GM12892 (cell line): ENCODE data around the gene TTC17. TPM values are rescaled to one million over a fixed set of nuclear protein-coding genes. Genes with fewer than 3 reads are reported as not detected.
"Not testable (repeated sequence)": the region's sequence is repeated elsewhere in the genome, so short reads cannot be mapped to it uniquely, and the experiment has no call there.

ENCODE experiments used
- DNase-seq: peaks from one replicate; pipeline ENCODE4 v3.0.0; 2011; ENCODE audit not compliant: insufficient read length
- FAIRE-seq: peaks from 2 replicates; lab custom pipeline; 2011; peaks lifted over from hg19 to GRCh38; lab: Jason Lieb, UNC
- POLR2A ChIP-seq: IDR thresholded peaks from 2 replicates; pipeline ENCODE4 v1.6.1; 2011; ENCODE audit warnings: low read depth, low read length, control low read depth
- POLR2AphosphoS5 ChIP-seq: IDR thresholded peaks from 2 replicates; pipeline ENCODE4 v1.6.1; 2011; ENCODE audit warnings: low read depth, low read length, control low read depth
- TAF1 ChIP-seq: IDR thresholded peaks from 2 replicates; pipeline ENCODE4 v1.6.1; 2011; ENCODE audit warnings: low read depth, mild to moderate bottlenecking, control low read depth, low read length, borderline replicate concordance
- polyA plus RNA-seq: library from polyadenylated mRNA; unstranded; fragments of >200 nt; gene quantifications from one replicate; pipeline ENCODE4 v1.2.1, GENCODE V29; 2012; ENCODE audit warnings: missing spikeins, inconsistent platforms; ENCODE audit not compliant: missing spikeins

Gene TTC17, protein sequence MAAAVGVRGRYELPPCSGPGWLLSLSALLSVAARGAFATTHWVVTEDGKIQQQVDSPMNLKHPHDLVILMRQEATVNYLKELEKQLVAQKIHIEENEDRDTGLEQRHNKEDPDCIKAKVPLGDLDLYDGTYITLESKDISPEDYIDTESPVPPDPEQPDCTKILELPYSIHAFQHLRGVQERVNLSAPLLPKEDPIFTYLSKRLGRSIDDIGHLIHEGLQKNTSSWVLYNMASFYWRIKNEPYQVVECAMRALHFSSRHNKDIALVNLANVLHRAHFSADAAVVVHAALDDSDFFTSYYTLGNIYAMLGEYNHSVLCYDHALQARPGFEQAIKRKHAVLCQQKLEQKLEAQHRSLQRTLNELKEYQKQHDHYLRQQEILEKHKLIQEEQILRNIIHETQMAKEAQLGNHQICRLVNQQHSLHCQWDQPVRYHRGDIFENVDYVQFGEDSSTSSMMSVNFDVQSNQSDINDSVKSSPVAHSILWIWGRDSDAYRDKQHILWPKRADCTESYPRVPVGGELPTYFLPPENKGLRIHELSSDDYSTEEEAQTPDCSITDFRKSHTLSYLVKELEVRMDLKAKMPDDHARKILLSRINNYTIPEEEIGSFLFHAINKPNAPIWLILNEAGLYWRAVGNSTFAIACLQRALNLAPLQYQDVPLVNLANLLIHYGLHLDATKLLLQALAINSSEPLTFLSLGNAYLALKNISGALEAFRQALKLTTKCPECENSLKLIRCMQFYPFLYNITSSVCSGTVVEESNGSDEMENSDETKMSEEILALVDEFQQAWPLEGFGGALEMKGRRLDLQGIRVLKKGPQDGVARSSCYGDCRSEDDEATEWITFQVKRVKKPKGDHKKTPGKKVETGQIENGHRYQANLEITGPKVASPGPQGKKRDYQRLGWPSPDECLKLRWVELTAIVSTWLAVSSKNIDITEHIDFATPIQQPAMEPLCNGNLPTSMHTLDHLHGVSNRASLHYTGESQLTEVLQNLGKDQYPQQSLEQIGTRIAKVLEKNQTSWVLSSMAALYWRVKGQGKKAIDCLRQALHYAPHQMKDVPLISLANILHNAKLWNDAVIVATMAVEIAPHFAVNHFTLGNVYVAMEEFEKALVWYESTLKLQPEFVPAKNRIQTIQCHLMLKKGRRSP
- polyA plus RNA-seq = 50.1 TPM

DNA sequence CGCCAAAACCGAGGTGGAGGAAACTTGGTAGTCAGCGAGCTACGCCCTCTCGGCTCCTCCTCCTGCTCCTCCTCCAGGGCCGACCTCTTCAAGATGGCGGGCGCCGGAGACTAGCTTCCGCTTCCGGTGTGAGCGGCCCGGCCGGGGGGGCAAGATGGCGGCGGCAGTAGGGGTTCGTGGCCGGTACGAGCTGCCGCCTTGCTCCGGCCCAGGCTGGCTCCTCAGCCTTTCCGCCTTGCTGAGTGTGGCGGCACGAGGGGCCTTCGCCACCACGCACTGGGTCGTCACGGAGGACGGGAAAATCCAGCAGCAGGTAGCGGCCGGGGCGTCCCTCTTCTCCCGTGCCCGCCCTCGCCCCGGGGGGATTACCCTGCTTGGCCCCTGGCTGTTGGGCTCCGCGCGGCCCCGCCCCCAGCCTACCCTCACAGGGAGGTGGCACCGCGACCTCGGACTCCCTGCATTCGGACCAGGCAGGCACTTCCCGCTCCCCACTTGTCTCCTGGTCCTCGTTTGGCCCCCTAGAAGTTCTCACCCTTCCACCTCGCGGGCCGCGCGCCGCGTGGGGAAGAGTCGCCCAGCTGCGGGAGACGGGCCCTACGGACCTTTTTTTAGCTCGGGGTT is at the start of gene TTC17:
Gene TTC17, plus strand, starts transcription at position 120 of the 621 bp plus-strand sequence. Its CDS starts 35 bp downstream, at position 155.
- TF ChIP-seq POLR2AphosphoS5 (peak; percentile 93), TAF1 (peak; percentile 96), POLR2A (peak; percentile 99)
- DNase-seq (peak; percentile 71), FAIRE-seq (peak; percentile 99)

DNA sequence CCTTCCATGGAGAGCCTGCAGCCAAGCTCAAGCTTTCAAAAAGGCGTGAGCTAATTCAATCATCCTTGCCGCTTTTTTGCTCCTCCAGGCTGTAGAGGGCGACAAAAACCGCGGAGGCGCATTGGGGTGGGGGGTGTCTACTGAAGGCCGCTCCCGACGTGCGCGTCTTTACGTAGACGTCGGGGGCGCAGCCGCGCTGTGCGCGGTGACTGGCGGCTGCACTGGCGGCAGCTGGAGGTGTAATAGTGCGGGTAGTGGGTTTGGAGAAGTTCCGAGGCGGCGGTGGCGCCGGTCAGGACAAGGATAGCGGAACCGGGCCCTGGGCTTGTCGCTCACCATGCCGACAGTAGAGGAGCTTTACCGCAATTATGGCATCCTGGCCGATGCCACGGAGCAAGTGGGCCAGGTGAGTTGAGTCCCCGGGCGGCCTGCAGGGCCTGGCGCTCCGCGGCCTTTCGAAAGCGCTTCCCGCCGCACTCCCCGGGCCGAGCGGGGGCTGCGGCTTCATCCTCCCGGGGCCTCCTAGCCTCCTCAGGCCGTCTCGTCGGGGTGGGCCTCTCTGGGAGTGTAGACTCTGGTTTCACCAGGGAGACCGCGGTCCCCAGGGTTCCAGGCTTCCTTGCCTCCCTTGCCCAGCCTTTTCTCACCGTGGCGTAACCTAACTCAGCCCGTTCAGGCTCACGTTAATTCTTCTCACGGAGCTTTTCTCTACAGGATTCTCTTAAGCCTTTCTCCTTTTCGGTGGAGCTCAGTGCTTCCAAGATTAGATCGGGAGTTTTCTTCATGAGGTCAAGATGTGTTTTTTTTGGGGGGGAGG is 46.7 kb upstream of the TTC17 start, which contains the start of gene API5:
Gene API5, plus strand, starts transcription at position 206 of the 817 bp plus-strand sequence. Its CDS starts 132 bp downstream, at position 338.
- peak; percentile 100 for FAIRE-seq
- peak; percentile 92 for TF ChIP-seq TAF1
- TF ChIP-seq POLR2AphosphoS5 = peak; percentile 93
- peak; percentile 91 for TF ChIP-seq POLR2A
- peak; percentile 67 for DNase-seq

DNA sequence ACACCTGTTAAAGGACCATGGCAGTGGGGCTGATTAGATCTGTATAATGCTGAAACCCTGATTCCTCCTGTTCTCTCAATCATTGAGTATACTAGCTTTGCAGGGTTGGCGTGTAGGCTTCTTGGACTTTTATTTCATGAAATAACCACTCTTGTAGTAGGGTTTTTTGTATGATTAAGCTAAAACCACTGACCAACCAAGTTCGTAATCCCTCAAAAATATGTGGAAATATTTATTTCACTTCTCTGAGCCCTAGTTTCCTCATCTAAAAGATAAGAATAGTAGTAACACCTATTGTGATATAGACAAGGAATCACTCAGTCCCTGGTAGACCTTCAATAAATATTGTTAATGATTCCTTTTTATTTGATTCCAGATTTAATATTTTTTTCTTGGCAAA is 42.8 kb upstream of the TTC17 start:
- no peak for DNase-seq
- no peak for TF ChIP-seq POLR2A
- TF ChIP-seq TAF1 = no peak
- TF ChIP-seq POLR2AphosphoS5 = no peak
- no peak for FAIRE-seq

DNA sequence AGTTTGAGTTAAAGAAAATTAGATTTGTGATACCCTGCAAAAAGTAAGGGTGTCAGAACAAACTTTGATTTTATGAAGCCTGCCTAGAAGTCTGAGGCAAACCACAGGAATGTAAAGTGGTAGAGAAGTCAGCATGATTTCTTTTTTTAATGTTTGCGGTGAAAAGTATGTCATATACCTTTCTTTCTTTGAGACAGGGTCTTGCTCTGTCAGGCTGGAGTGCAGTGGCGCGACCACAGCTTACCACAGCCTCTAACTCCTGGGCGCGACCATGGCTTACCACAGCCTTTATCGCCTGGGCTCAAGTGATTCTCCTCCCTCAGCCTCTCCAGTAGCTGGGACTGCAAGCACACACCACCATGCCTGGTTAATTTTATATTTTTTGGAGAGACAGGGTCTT is 42.3 kb upstream of the TTC17 start:
- FAIRE-seq = no peak
- TF ChIP-seq POLR2A (no peak), POLR2AphosphoS5 (no peak), TAF1 (no peak)
- DNase-seq = no peak

DNA sequence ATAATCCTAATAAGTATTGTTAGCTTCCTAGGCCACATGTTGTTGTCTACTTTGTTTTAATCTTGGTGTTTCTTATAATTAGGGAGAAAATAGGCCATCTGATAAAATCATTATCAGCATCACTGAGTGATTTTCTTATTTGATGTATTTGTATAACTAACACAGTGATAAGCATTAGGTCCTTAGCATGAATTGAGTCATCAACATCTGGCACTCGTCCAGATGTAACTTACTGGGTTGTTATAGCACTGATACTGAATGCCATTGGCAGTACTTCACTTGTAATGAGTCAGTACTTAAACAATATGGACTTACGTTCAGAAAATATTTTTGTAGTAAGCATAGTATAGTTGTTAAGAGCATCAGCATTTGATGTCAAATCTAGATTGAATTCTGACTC is 30.7 kb upstream of the TTC17 start:
- TF ChIP-seq TAF1 (no peak), POLR2AphosphoS5 (no peak), POLR2A (no peak)
- no peak for FAIRE-seq
- DNase-seq = no peak

DNA sequence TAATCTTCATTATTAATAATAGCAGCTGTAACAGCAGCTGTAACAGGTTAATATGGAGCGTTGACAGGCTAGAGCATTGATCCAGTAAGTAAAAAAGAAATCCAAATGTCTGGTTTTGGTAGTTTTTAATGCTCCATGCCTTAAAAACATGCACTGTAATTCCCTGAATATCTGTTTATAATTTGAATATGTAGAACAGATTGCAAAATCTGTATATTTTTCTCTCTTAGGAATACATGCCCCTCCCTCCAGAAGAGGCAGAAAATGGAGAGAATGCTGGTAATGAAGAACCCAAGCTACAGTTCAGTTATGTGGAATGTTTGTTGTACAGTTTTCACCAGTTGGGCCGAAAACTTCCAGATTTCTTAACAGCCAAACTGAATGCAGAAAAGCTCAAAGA is 30.2 kb upstream of the TTC17 start:
- no peak for DNase-seq
- no peak for FAIRE-seq
- no peak for TF ChIP-seq POLR2AphosphoS5
- no peak for TF ChIP-seq TAF1

DNA sequence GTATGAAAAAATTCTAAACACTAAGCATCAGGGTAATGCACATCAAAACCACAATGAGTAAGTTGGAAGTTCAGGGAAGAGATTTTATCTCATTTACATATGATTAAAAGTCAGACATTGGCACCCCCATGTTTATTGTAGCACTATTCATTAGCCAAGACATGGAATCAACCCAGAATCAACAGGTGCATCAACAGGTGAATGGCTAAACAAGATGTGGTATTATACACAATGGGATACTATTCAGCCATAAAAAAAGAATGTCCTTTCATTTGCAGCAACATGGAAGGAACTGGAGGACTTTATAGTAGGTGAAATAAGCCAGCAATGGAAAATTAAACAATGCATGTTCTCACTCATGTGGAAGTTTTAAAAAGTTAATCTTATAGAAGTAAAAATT is 17.6 kb upstream of the TTC17 start:
- no peak for FAIRE-seq
- no peak for TF ChIP-seq TAF1
- no peak for TF ChIP-seq POLR2AphosphoS5
- no peak for TF ChIP-seq POLR2A
- DNase-seq = no peak

DNA sequence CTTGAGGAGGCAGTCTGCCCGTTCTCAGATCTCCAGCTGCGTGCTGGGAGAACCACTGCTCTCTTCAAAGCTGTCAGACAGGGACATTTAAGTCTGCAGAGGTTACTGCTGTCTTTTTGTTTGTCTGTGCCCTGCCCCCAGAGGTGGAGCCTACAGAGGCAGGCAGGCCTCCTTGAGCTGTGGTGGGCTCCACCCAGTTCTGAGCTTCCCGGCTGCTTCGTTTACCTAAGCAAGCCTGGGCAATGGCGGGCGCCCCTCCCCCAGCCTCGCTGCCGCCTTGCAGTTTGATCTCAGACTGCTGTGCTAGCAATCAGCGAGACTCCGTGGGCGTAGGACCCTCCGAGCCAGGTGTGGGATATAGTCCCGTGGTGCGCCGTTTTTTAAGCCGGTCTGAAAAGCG is 7.3 kb upstream of the TTC17 start:
- DNase-seq, FAIRE-seq: not testable (repeated sequence)

DNA sequence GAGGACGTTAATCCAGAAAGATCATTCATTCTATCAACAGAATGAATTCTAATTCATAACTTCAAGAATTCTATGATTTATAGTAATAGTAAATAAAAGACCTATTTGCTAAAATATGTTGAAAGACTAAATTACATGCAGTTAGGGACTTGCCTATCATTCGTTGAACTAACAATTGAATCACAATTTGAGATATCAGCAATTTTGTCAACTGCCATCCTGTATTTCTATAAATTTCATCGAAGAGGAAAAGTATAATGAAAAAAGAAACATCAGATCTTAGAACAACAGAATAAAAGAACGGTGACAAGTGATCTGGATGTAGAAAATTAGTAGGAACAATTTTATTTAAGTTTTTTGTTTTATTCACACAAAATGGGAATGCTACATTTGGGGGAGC is 4.4 kb upstream of the TTC17 start:
- DNase-seq (no peak), FAIRE-seq (no peak)
- TF ChIP-seq POLR2AphosphoS5 (no peak), TAF1 (no peak), POLR2A (no peak)

DNA sequence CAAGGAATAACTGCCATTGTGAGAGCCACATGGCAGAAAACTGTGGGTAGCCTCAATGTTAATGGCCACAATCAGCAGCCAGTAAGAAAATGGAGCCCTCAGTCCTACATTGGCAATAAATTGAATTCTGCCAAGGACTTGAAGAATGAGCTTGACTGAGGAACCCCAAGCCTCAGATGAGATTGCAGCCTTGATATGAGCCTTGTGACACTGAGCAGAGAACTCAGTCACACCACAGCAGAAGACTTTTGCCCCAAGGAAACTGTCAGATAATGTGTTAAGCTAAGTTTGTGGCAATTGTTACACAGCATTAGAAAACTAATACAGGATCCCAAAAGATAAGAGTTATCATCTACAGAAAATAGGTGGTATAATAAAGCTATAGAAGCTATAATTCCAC is 2.4 kb upstream of the TTC17 start:
- TF ChIP-seq TAF1 (no peak), POLR2A (no peak), POLR2AphosphoS5 (no peak)
- FAIRE-seq (no peak), DNase-seq (no peak)

DNA sequence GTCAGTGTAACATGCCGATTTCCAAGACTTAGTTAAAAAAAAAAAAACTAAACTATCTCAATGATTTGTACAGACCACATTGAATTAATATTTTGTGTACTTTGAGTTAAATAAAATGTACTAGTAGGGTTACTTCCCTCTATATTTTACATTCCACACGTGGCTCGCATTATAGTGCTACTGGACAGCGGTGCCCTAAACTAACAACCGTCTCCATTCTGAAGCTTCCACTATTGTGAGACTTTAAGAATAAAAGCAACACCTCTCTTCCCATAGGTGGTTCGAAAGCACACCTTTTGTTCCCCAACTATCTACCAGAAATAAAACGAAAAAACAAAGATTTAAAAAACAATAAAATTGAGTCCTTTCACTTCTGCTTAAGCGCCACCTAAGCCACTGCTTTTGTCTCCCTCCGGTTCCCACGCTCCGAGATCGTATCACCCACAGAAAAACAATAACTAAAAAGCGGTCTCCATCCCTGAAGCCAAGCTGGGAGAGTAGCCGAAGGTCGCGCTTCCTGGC is 380 bp upstream of the TTC17 start:
- FAIRE-seq (no peak), DNase-seq (no peak)
- no peak for TF ChIP-seq POLR2A
- TF ChIP-seq POLR2AphosphoS5 = no peak
- TF ChIP-seq TAF1 = no peak
